ENCODE data around the gene WBP4.
"Not testable (repeated sequence)": the region's sequence is repeated elsewhere in the genome, so short reads cannot be mapped to it uniquely, and the experiment has no call there.

WBP4 gene

GRCh38 chr13:41085961-41086585 is 24.8 kb downstream of the WBP4 start:
- no peak for DNase-seq (ENCODE audit: low spot score)

- not testable (repeated sequence) for DNase-seq (ENCODE audit: low spot score)
Measured at GRCh38 chr13:41095681-41096080, 34.4 kb downstream of the WBP4 start.

GRCh38 chr13:41098761-41099160 is 37.5 kb downstream of the WBP4 start:
- no peak for DNase-seq (ENCODE audit: low spot score)

- DNase-seq (ENCODE audit: low spot score): no peak
Measured at GRCh38 chr13:41099986-41100385, 38.7 kb downstream of the WBP4 start.

- DNase-seq (ENCODE audit: low spot score): no peak
Measured at GRCh38 chr13:41107104-41107571, 45.8 kb downstream of the WBP4 start.

- no peak for DNase-seq (ENCODE audit: low spot score)
Measured at GRCh38 chr13:41107584-41108014, 46.3 kb downstream of the WBP4 start.

- no peak for DNase-seq (ENCODE audit: low spot score)
Measured at GRCh38 chr13:41111454-41111853, 50.1 kb downstream of the WBP4 start.

- DNase-seq (ENCODE audit: low spot score): no peak
Measured at GRCh38 chr13:41117869-41118268, 56.6 kb downstream of the WBP4 start.

GRCh38 chr13:41122838-41123237 is 61.5 kb downstream of the WBP4 start:
- no peak for DNase-seq (ENCODE audit: low spot score)

GRCh38 chr13:41127701-41128100 is 66.4 kb downstream of the WBP4 start:
- no peak for DNase-seq (ENCODE audit: low spot score)

- no peak for DNase-seq (ENCODE audit: low spot score)
Measured at GRCh38 chr13:41130356-41130755, 69.0 kb downstream of the WBP4 start.

- not testable (repeated sequence) for DNase-seq (ENCODE audit: low spot score)
Measured at GRCh38 chr13:41131189-41131588, 69.9 kb downstream of the WBP4 start.

- not testable (repeated sequence) for DNase-seq (ENCODE audit: low spot score)
Measured at GRCh38 chr13:41131660-41132511, 70.6 kb downstream of the WBP4 start.

GRCh38 chr13:41132512-41133152 is 71.3 kb downstream of the WBP4 start, which contains the start of gene KBTBD6:
Gene KBTBD6 (minus strand): TSS chr13:41132802. CDS start chr13:41132511, 291 bp downstream.
- DNase-seq (ENCODE audit: low spot score): peak; percentile 97

Data from putamen (tissue), 1 donor.